Left lung (tissue), 10 donors: ENCODE results near the gene SYK. TPM values are rescaled to one million over a fixed set of nuclear protein-coding genes. Genes with fewer than 3 reads are reported as not detected.

Experiments used
- ATAC-seq: fragments of 200-7000 bp; cut with Tn5 transposase; one replicate; pipeline ENCODE4 v1.9.1; 2020; ENCODE audit warnings: moderate library complexity
- DNase-seq, 4 donors: peaks; one replicate each; pipeline ENCODE4 v3.0.0-alpha.2; 2013 to 2020
- H3K27ac ChIP-seq, 2 donors: fragments of 200-600 bp; sonication (generic) in 1 of 2; one replicate each; pipeline versions ENCODE4 v1.5.0 to v1.8.0; 2020 to 2021
- H3K27me3 ChIP-seq, 2 donors: fragments of 200-600 bp; sonication (generic) in 1 of 2; one replicate each; pipeline versions ENCODE4 v1.5.0 to v1.8.0; 2020 to 2021
- H3K36me3 ChIP-seq, 2 donors: fragments of 200-600 bp; sonication (generic) in 1 of 2; one replicate each; pipeline versions ENCODE4 v1.5.0 to v1.8.0; 2020 to 2021
- H3K4me1 ChIP-seq, 2 donors: fragments of 200-600 bp; one replicate each; pipeline ENCODE4 v1.8.0; 2021
- H3K4me3 ChIP-seq, 2 donors: fragments of 200-600 bp; sonication (generic) in 1 of 2; one replicate each; pipeline versions ENCODE4 v1.5.0 to v1.8.0; 2020 to 2021; ENCODE audit warnings: mild to moderate bottlenecking in 1 of 2
- H3K9me3 ChIP-seq, 2 donors: fragments of 200-600 bp; sonication (generic) in 1 of 2; one replicate each; pipeline versions ENCODE4 v1.5.0 to v1.8.0; 2020 to 2021
- CTCF ChIP-seq, 2 donors: fragments of 200-600 bp; sonication (generic) in 1 of 2; IDR thresholded peaks; one replicate each; pipeline versions ENCODE4 v1.5.0 to v1.8.0; 2021; ENCODE audit warnings: antibody characterized with exemption in 2 of 2
- intact Hi-C, 2 donors: fragments of 100-400 bp; cut with DNase I; formaldehyde crosslinking; loops; one replicate each; pipeline versions ENCODE4 v1.11.2 to v1.14.2; 2022
- polyA plus RNA-seq, 6 donors: library from polyadenylated mRNA; unstranded; fragments of 120-200 nt; gene quantifications; one replicate each; pipeline ENCODE4 v1.2.1, GENCODE V29; 2013; ENCODE audit not compliant: insufficient read length in 6 of 6
- total RNA-seq, 2 donors: library from RNA; stranded (reverse); fragmentation: NEBNext Ultra II Directional; extraction: Animal tissue kit (Norgen Biotek cat#: 25700); gene quantifications; one replicate each; pipeline ENCODE4 v1.2.1, GENCODE V29; 2021
- donor health status: DM: no; HTN: yes; CAD: no.
- donor health status: DM: no; HTN: no; CAD: no.

The SYK gene
- total and polyA plus RNA-seq, 8 donors = 16.0 to 91.8 (median 19.6) TPM

- no peak for TF ChIP-seq CTCF (IDR thresholded peaks at IDR 0.05)
- DNase-seq (no peak), ATAC-seq (no peak)
Observed at GRCh38 chr9:90929626-90930025, 128.0 kb downstream of the SYK start.

GRCh38 chr9:90933468-90933867 is 131.8 kb downstream of the SYK start:
- no peak for ATAC-seq
- H3K27me3 ChIP-seq = no peaks in the 10 kb centered on the region
- H3K36me3 ChIP-seq = no peaks in the 10 kb centered on the region
- no peaks in the 10 kb centered on the region for H3K9me3 ChIP-seq
- intact Hi-C loops = no loop called here
- H3K4me3 ChIP-seq = no peak overlapping the region
- no peak for TF ChIP-seq CTCF (IDR thresholded peaks at IDR 0.05)
- H3K4me1 ChIP-seq = no peaks in the 10 kb centered on the region
- no peak for DNase-seq
- H3K27ac ChIP-seq = no peak overlapping the region

More at GRCh38 chr9:90929626-90930025, 128.0 kb downstream of the SYK start:
- no peaks in the 10 kb centered on the region for H3K4me1 ChIP-seq
- no peak overlapping the region for H3K4me3 ChIP-seq
- H3K36me3 ChIP-seq = no peaks in the 10 kb centered on the region
- no peaks in the 10 kb centered on the region for H3K27me3 ChIP-seq
- intact Hi-C loops = no loop called here
- no peak overlapping the region for H3K27ac ChIP-seq
- H3K9me3 ChIP-seq = no peaks in the 10 kb centered on the region

GRCh38 chr9:90939351-90939750 is 137.7 kb downstream of the SYK start:
- H3K27ac ChIP-seq = no peak overlapping the region
- H3K36me3 ChIP-seq = no peaks in the 10 kb centered on the region
- H3K9me3 ChIP-seq = no peaks in the 10 kb centered on the region
- intact Hi-C loops = no loop called here
- ATAC-seq (no peak), DNase-seq (no peak)
- no peak overlapping the region for H3K4me3 ChIP-seq
- peaks cover 0 to 4% of the 10 kb centered on the region in 2 donors for H3K27me3 ChIP-seq
- H3K4me1 ChIP-seq = no peaks in the 10 kb centered on the region
- no peak for TF ChIP-seq CTCF (IDR thresholded peaks at IDR 0.05)

GRCh38 chr9:90940280-90940679 is 138.7 kb downstream of the SYK start:
- no peaks in the 10 kb centered on the region for H3K36me3 ChIP-seq
- no peaks in the 10 kb centered on the region for H3K9me3 ChIP-seq
- intact Hi-C loops = no loop called here
- ATAC-seq = no peak
- DNase-seq = no peak
- no peak overlapping the region for H3K4me3 ChIP-seq
- no peak for TF ChIP-seq CTCF (IDR thresholded peaks at IDR 0.05)
- no peaks in the 10 kb centered on the region for H3K4me1 ChIP-seq
- peaks cover 0 to 11% of the 10 kb centered on the region in 2 donors for H3K27me3 ChIP-seq
- no peak overlapping the region for H3K27ac ChIP-seq

- Histone ChIP-seq H3K27ac (no peak overlapping the region), H3K4me3 (no peak overlapping the region), H3K4me1 (no peaks in the 10 kb centered on the region), H3K36me3 (no peaks in the 10 kb centered on the region), H3K9me3 (no peaks in the 10 kb centered on the region), H3K27me3 (peaks cover 0 to 20% of the 10 kb centered on the region in 2 donors)
- DNase-seq = no peak
- no peak for ATAC-seq
- no peak for TF ChIP-seq CTCF (IDR thresholded peaks at IDR 0.05)
- intact Hi-C loops = no loop called here
Observed at GRCh38 chr9:90941661-90942060, 140.0 kb downstream of the SYK start.
